Transverse colon (tissue), 4 donors: Measurements from ENCODE around the gene WWP2. TPM values are rescaled to one million over a fixed set of nuclear protein-coding genes. Genes with fewer than 3 reads are reported as not detected.

Experiments used
- DNase-seq: peaks from one replicate; pipeline ENCODE4 v3.0.0-alpha.2; 2019
- H3K27ac ChIP-seq, 4 donors: fragments of 200-600 bp; sonication (generic); 2 replicates each; pipeline ENCODE4 v1.5.1; 2016 to 2018; ENCODE audit warnings: inconsistent platforms in 4 of 4
- H3K27me3 ChIP-seq: fragments of 200-600 bp; sonication (generic); 2 replicates; pipeline ENCODE4 v1.5.1; 2017; ENCODE audit warnings: inconsistent platforms
- H3K36me3 ChIP-seq, 4 donors: fragments of 200-600 bp; sonication (generic); 2 replicates each; pipeline ENCODE4 v1.5.1; 2017 to 2019; ENCODE audit warnings: inconsistent platforms in 4 of 4
- H3K4me1 ChIP-seq, 4 donors: fragments of 200-600 bp; sonication (generic); 2 replicates each; pipeline ENCODE4 v1.5.1; 2017 to 2020; ENCODE audit warnings: inconsistent platforms in 4 of 4
- H3K4me3 ChIP-seq, 4 donors: fragments of 200-600 bp; sonication (generic); 1 replicate in 1 of 4; 2 replicates in 3 of 4; pipeline versions ENCODE4 v1.5.1 to v1.6.1; 2017 to 2019; ENCODE audit warnings: inconsistent platforms in 4 of 4
- H3K9me3 ChIP-seq, 2 donors: fragments of 200-600 bp; sonication (generic); 2 replicates each; pipeline ENCODE4 v1.5.1; 2017 to 2019; ENCODE audit warnings: inconsistent platforms in 2 of 2
- EP300 ChIP-seq: sonication (generic); formaldehyde crosslinking; IDR thresholded peaks from one replicate; pipeline ENCODE4 v1.6.1; 2017; ENCODE audit warnings: antibody characterized with exemption, low read depth
- POLR2A ChIP-seq: fragments of 450-650 bp; IDR thresholded peaks from one replicate; pipeline ENCODE4 v1.6.1; 2016; ENCODE audit warnings: antibody characterized with exemption, mild to moderate bottlenecking, moderate library complexity
- POLR2AphosphoS5 ChIP-seq, 3 donors: sonication (generic); formaldehyde crosslinking; IDR thresholded peaks; one replicate each; pipeline ENCODE4 v1.6.1; 2016; ENCODE audit warnings: antibody characterized with exemption in 3 of 3
- WGBS, 2 donors: methylation state at CpG; one replicate each; pipeline ENCODE4 v1.1.5; 2018; ENCODE audit warnings: low coverage in 1 of 2; 5-methylcytosine and 5-hydroxymethylcytosine counted together
- in situ Hi-C, 4 donors: fragments of 200-750 bp; cut with MboI; loops; one replicate each; pipeline versions ENCODE4 v1.15.0 to v1.15.1; 2017; ENCODE audit warnings: low sequenced_read_pairs in 3 of 4, low pct_ligation_motif_present in 1 of 4, low pct_unique_long_range_greater_than_20kb in 1 of 4
- intact Hi-C: fragments of 100-400 bp; cut with DNase I; formaldehyde crosslinking; loops from one replicate; pipeline ENCODE4 v1.15.1; 2023; ENCODE audit warnings: low total_unique reads
- total RNA-seq, 4 donors: library from RNA; depleted of rRNA; stranded (reverse); fragments of >200 nt; gene quantifications; one replicate each; pipeline ENCODE4 v1.1.0, GENCODE V29; 2016
- TF ChIP-seq, protein P1 (sequence below), 5 experiments: fragments of 200-600 bp in 3 of 5; fragments of 450-650 bp in 2 of 5; sonication (generic) in 3 of 5; IDR thresholded peaks; 1 replicate in 2 of 5; 2 replicates in 3 of 5; pipeline ENCODE4 v1.5.1; 2016 to 2017; ENCODE audit warnings: antibody characterized with exemption in 5 of 5, inconsistent platforms in 3 of 5, mild to moderate bottlenecking in 2 of 5, moderate library complexity in 1 of 5

WWP2 gene
- total RNA-seq, 4 donors from 2014 or later = 66.8 to 157 (median 73.7) TPM

DNA sequence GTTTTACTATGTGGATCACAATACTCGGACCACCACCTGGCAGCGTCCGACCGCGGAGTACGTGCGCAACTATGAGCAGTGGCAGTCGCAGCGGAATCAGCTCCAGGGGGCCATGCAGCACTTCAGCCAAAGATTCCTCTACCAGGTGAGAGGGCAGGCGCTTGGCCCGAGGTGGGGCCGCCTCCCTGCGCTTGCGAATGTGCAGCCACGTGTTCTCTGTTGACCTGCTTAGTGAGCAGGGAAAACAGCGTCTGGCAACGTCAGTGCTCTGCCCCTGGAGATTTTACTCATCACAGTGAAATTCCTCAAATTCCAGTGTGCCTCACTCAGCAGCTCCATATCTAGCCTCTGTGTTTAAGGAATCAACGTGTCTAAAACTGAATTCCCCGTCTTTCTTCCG, 155.6 kb downstream of the WWP2 start:
- intact Hi-C loops = no loop called here
- Histone ChIP-seq H3K9me3 (no peaks in the 10 kb centered on the region), H3K27me3 (no peaks in the 10 kb centered on the region), H3K4me3 (no peak overlapping the region), H3K27ac (no peak overlapping the region), H3K36me3 (no peaks in the 10 kb centered on the region), H3K4me1 (no peaks in the 10 kb centered on the region)
- DNase-seq = no peak
- WGBS, 2 donors = 57 to 80% methylated on average over 4 to 20 of the region's 20 CpGs
- TF ChIP-seq POLR2AphosphoS5 (IDR thresholded peaks at IDR 0.05) (no peak), POLR2A (no peak), EP300 (no peak)
- TF ChIP-seq, protein P1, sequence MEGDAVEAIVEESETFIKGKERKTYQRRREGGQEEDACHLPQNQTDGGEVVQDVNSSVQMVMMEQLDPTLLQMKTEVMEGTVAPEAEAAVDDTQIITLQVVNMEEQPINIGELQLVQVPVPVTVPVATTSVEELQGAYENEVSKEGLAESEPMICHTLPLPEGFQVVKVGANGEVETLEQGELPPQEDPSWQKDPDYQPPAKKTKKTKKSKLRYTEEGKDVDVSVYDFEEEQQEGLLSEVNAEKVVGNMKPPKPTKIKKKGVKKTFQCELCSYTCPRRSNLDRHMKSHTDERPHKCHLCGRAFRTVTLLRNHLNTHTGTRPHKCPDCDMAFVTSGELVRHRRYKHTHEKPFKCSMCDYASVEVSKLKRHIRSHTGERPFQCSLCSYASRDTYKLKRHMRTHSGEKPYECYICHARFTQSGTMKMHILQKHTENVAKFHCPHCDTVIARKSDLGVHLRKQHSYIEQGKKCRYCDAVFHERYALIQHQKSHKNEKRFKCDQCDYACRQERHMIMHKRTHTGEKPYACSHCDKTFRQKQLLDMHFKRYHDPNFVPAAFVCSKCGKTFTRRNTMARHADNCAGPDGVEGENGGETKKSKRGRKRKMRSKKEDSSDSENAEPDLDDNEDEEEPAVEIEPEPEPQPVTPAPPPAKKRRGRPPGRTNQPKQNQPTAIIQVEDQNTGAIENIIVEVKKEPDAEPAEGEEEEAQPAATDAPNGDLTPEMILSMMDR (IDR thresholded peaks at IDR 0.05) = no peak
- in situ Hi-C loops = no loop called here

DNA sequence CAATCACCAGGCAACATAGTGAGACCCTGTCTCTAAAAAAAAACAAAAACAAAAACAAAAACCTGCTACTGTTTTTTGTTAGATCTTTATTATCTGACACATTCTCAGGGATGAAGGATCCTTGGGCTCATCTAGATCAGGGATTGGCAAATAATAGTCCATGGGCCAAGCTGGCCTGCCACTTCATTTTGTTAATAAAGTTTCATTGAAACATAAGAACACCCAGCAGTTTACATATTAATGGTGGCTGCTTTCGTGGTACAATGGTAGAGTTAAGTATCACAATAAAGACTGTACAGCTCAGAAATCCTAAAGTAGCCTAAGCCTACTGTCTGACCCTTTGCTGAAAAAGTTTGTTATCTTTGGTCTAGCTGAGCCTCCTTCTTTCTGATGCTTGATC, 156.1 kb downstream of the WWP2 start:
- intact Hi-C loops (no loop called here), in situ Hi-C loops (no loop called here)
- Histone ChIP-seq H3K27ac (no peak overlapping the region), H3K36me3 (no peaks in the 10 kb centered on the region), H3K4me1 (no peaks in the 10 kb centered on the region), H3K27me3 (no peaks in the 10 kb centered on the region), H3K9me3 (no peaks in the 10 kb centered on the region), H3K4me3 (no peak overlapping the region)
- TF ChIP-seq, protein P1 (IDR thresholded peaks at IDR 0.05) = no peak
- TF ChIP-seq POLR2AphosphoS5 (IDR thresholded peaks at IDR 0.05) (no peak), EP300 (no peak), POLR2A (no peak)
- 89 to 100% methylated on average over 1 of the region's 1 CpG for WGBS, 2 donors
- no peak for DNase-seq

DNA sequence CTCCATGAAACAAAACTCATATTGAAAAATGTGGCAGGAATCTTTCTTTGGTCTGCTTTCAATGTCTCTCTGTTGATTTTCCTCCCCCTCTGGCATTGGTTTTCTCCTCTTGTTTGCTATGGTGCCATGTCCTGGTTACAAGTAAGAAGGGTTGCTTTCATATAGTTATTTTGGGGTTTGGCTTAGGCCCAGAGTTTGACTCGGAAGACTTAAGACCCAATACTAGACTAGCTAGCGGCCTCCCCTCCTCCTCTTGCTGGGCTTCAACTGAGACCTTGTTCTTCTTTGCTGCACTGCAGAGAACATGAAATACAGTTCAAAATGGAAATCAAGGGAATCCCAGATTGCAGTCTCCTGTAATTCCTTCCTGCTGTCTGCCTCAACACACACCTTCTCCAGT, 159.0 kb downstream of the WWP2 start:
- 83 to 92% methylated on average over 2 of the region's 2 CpGs for WGBS, 2 donors
- no peaks in the 10 kb centered on the region for H3K9me3 ChIP-seq
- H3K27ac ChIP-seq = no peak overlapping the region
- H3K4me1 ChIP-seq = peaks cover 0 to 8% (median 0%) of the 10 kb centered on the region in 4 donors
- TF ChIP-seq, protein P1 (IDR thresholded peaks at IDR 0.05) = no peak
- TF ChIP-seq EP300 (no peak), POLR2A (no peak), POLR2AphosphoS5 (IDR thresholded peaks at IDR 0.05) (no peak)
- H3K27me3 ChIP-seq = no peaks in the 10 kb centered on the region
- no peaks in the 10 kb centered on the region for H3K36me3 ChIP-seq
- intact Hi-C loops = no loop called here
- DNase-seq = no peak
- no peak overlapping the region for H3K4me3 ChIP-seq
- in situ Hi-C loops = loop anchor here in 2 of 4 donors (10.0 kb wide), 1 partner anchor 126 kb away; no protein-coding TSS in a partner anchor

DNA sequence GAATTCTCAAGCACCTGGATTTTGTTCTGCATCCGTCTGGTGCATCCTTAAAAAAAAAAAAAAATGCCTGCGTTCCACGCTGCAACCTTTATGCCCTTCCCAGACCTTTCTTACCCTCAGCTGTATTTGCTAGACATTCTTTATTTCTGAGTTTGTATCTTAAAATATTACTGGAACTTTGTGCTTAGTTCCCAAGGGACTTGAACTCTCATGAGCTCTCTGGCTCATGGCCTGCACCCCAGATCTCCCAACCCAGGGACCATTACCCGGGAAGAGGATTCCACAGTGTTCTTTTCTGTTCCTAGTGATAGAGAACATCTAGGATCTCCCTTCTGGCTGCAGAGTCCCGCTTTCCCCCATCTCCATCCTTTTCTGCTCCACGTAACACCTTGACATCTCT, 160.1 kb downstream of the WWP2 start:
- in situ Hi-C loops = loop anchor here in 2 of 4 donors (10.0 kb wide), 1 partner anchor 127 kb away; no protein-coding TSS in a partner anchor
- H3K4me1 ChIP-seq = peaks cover 0 to 8% (median 0%) of the 10 kb centered on the region in 4 donors
- no peaks in the 10 kb centered on the region for H3K36me3 ChIP-seq
- TF ChIP-seq, protein P1 (IDR thresholded peaks at IDR 0.05) = no peak
- no peak for TF ChIP-seq POLR2AphosphoS5 (IDR thresholded peaks at IDR 0.05)
- TF ChIP-seq EP300 = no peak
- TF ChIP-seq POLR2A = no peak
- intact Hi-C loops = no loop called here
- no peaks in the 10 kb centered on the region for H3K9me3 ChIP-seq
- WGBS, 2 donors = 94 to 100% methylated on average over 3 to 6 of the region's 6 CpGs
- no peak overlapping the region for H3K27ac ChIP-seq
- H3K4me3 ChIP-seq = no peak overlapping the region
- no peaks in the 10 kb centered on the region for H3K27me3 ChIP-seq
- no peak for DNase-seq
